ENCODE measurements around the gene FAM25G. TPM values are rescaled to one million over a fixed set of nuclear protein-coding genes. Genes with fewer than 3 reads are reported as not detected.

FAM25G gene
- total RNA-seq, 1 experiment from 2014 or later = not detected

- ChIA-PET POLR2A (no interaction called here), CTCF (no interaction called here)
- Mint-ChIP-seq H3K36me3 (peaks cover 9% of the 10 kb centered on the region), H3K27ac (no peak overlapping the region), H3K9me3 (peaks cover 21% of the 10 kb centered on the region), H3K4me1 (peaks cover 4% of the 10 kb centered on the region; the same call in 1 of the 2 replicates), H3K27me3 (ENCODE audit: low read depth) (no peaks in the 10 kb centered on the region), H3K4me3 (no peak overlapping the region)
- ATAC-seq (no peak), DNase-seq (ENCODE audit: low spot score) (no peak)
- no peak for TF ChIP-seq ZNF232 (CRISPR knock-in tag; IDR thresholded peaks at IDR 0.05)
- TF ChIP-seq NFATC4 (CRISPR knock-in tag; IDR thresholded peaks at IDR 0.05) = no peak
- TF ChIP-seq FOXK1 (CRISPR knock-in tag; IDR thresholded peaks at IDR 0.05) = no peak
- no peak for TF ChIP-seq FOXJ3 (CRISPR knock-in tag; IDR thresholded peaks at IDR 0.05; ENCODE audit: borderline replicate concordance)
- TF ChIP-seq, protein P1, sequence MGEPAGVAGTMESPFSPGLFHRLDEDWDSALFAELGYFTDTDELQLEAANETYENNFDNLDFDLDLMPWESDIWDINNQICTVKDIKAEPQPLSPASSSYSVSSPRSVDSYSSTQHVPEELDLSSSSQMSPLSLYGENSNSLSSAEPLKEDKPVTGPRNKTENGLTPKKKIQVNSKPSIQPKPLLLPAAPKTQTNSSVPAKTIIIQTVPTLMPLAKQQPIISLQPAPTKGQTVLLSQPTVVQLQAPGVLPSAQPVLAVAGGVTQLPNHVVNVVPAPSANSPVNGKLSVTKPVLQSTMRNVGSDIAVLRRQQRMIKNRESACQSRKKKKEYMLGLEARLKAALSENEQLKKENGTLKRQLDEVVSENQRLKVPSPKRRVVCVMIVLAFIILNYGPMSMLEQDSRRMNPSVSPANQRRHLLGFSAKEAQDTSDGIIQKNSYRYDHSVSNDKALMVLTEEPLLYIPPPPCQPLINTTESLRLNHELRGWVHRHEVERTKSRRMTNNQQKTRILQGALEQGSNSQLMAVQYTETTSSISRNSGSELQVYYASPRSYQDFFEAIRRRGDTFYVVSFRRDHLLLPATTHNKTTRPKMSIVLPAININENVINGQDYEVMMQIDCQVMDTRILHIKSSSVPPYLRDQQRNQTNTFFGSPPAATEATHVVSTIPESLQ (CRISPR knock-in tag; IDR thresholded peaks at IDR 0.05) = no peak
Observed at GRCh38 chr10:47447705-47448104, 43.8 kb downstream of the FAM25G start.

GRCh38 chr10:47447209-47447608 lies 44.3 kb downstream of the FAM25G start:
- H3K4me3 Mint-ChIP-seq = no peak overlapping the region
- no peaks in the 10 kb centered on the region for H3K4me1 Mint-ChIP-seq
- H3K9me3 Mint-ChIP-seq = peaks cover 21% of the 10 kb centered on the region
- ChIA-PET CTCF (no interaction called here), POLR2A (no interaction called here)
- H3K27me3 Mint-ChIP-seq (ENCODE audit: low read depth) = no peaks in the 10 kb centered on the region
- peaks cover 9% of the 10 kb centered on the region for H3K36me3 Mint-ChIP-seq
- ATAC-seq (no peak), DNase-seq (ENCODE audit: low spot score) (no peak)
- TF ChIP-seq ARID4B (CRISPR knock-in tag; IDR thresholded peaks at IDR 0.05; ENCODE audit: borderline replicate concordance) (no peak), TEAD1 (CRISPR knock-in tag; IDR thresholded peaks at IDR 0.05) (no peak), E2F4 (CRISPR knock-in tag; IDR thresholded peaks at IDR 0.05; ENCODE audit: borderline replicate concordance, low read depth) (no peak), ERG (CRISPR knock-in tag; IDR thresholded peaks at IDR 0.05) (no peak), GABPB1 (CRISPR knock-in tag; IDR thresholded peaks at IDR 0.05) (no peak), ZNF416 (CRISPR knock-in tag; IDR thresholded peaks at IDR 0.05) (no peak)
- TF ChIP-seq, protein P2, sequence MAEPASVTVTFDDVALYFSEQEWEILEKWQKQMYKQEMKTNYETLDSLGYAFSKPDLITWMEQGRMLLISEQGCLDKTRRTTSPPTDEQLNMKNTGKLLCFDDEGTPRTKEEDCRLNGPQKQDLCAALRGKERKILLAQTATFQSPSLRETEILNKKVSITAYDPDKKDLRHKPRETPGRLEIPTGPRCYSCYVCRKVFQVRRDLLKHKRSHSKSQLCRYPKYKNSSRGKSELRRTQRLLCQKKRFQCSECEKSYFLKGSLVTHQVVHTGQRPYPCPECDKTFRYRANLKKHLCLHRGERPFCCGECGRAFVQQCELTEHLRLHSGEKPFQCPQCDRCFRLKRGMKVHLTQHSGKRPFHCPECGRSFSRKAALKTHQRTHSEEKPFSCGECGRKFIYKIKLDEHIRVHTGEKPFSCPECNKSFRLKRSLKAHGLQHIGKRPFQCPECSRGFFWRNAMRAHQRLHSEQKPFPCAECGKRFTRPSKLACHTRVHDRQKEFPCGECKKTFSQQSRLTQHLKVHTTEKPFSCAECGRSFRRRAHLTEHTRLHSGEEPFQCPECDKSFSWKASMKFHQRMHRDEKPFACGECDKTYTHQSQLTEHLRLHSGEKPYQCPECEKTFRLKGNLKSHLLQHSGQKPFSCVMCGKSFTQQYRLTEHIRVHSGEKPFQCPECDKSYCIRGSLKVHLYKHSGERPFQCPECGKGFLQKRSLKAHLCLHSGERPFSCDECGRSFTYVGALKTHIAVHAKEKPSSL (CRISPR knock-in tag; conservative IDR thresholded peaks at IDR 0.05) = no peak
- no peak overlapping the region for H3K27ac Mint-ChIP-seq

Measured in WTC11 (cell line).